ENCODE data around the gene ZMIZ1. TPM values are rescaled to one million over a fixed set of nuclear protein-coding genes. Genes with fewer than 3 reads are reported as not detected.

ZMIZ1 gene
- total RNA-seq, 2 donors from 2014 or later = 32.9 to 82.6 TPM

GRCh38 chr10:79310200-79310865, 241.6 kb downstream of the ZMIZ1 start:
- no peak for ATAC-seq (replicated peaks)
- Mint-ChIP-seq H3K27ac (peak overlapping the region; percentile 74), H3K36me3 (ENCODE audit: low read depth) (peaks cover 63% of the 10 kb centered on the region)

GRCh38 chr10:79310911-79311573, 242.3 kb downstream of the ZMIZ1 start:
- H3K9me3 Mint-ChIP-seq = no peaks in the 10 kb centered on the region
- peak overlapping the region; percentile 20 for H3K4me3 Mint-ChIP-seq
- H3K27ac Mint-ChIP-seq = peak overlapping the region; percentile 74
- peak; percentile 26 for ATAC-seq (replicated peaks)
- peaks cover 10% of the 10 kb centered on the region for H3K4me1 Mint-ChIP-seq
- H3K36me3 Mint-ChIP-seq (ENCODE audit: low read depth) = peaks cover 62% of the 10 kb centered on the region
- no peaks in the 10 kb centered on the region for H3K27me3 Mint-ChIP-seq

More at GRCh38 chr10:79310200-79310865, 241.6 kb downstream of the ZMIZ1 start:
- Mint-ChIP-seq H3K4me3 (peak overlapping the region; percentile 20), H3K27me3 (no peaks in the 10 kb centered on the region), H3K9me3 (no peaks in the 10 kb centered on the region), H3K4me1 (peaks cover 5% of the 10 kb centered on the region)

- Mint-ChIP-seq H3K4me3 (no peak overlapping the region), H3K27ac (no peak overlapping the region)
These were observed 243.0 kb downstream of the ZMIZ1 start for GRCh38 chr10:79311581-79312407.

GRCh38 chr10:79312601-79313187, 243.9 kb downstream of the ZMIZ1 start:
- H3K4me3 Mint-ChIP-seq = no peak overlapping the region
- no peaks in the 10 kb centered on the region for H3K27me3 Mint-ChIP-seq
- no peak for ATAC-seq (replicated peaks)
- no peaks in the 10 kb centered on the region for H3K9me3 Mint-ChIP-seq
- H3K27ac Mint-ChIP-seq = peak overlapping the region; percentile 64
- H3K4me1 Mint-ChIP-seq = peaks cover 22% of the 10 kb centered on the region
- H3K36me3 Mint-ChIP-seq (ENCODE audit: low read depth) = peaks cover 51% of the 10 kb centered on the region

More at GRCh38 chr10:79311581-79312407, 243.0 kb downstream of the ZMIZ1 start:
- no peaks in the 10 kb centered on the region for H3K9me3 Mint-ChIP-seq
- peaks cover 55% of the 10 kb centered on the region for H3K36me3 Mint-ChIP-seq (ENCODE audit: low read depth)
- no peaks in the 10 kb centered on the region for H3K27me3 Mint-ChIP-seq
- H3K4me1 Mint-ChIP-seq = peaks cover 14% of the 10 kb centered on the region
- no peak for ATAC-seq (replicated peaks)

GRCh38 chr10:79313320-79313719, 244.6 kb downstream of the ZMIZ1 start:
- Mint-ChIP-seq H3K36me3 (ENCODE audit: low read depth) (peaks cover 51% of the 10 kb centered on the region), H3K27ac (peak overlapping the region; percentile 64), H3K4me1 (peaks cover 25% of the 10 kb centered on the region), H3K27me3 (no peaks in the 10 kb centered on the region), H3K9me3 (no peaks in the 10 kb centered on the region), H3K4me3 (no peak overlapping the region)
- no peak for ATAC-seq (replicated peaks)

GRCh38 chr10:79313911-79314439, 245.2 kb downstream of the ZMIZ1 start:
- Mint-ChIP-seq H3K4me1 (peaks cover 32% of the 10 kb centered on the region), H3K36me3 (ENCODE audit: low read depth) (peaks cover 49% of the 10 kb centered on the region), H3K27me3 (no peaks in the 10 kb centered on the region), H3K27ac (peak overlapping the region; percentile 74), H3K9me3 (peaks cover 4% of the 10 kb centered on the region), H3K4me3 (no peak overlapping the region)
- no peak for ATAC-seq (replicated peaks)

- H3K4me3 Mint-ChIP-seq = no peak overlapping the region
- H3K27ac Mint-ChIP-seq = peak overlapping the region; percentile 74
- peaks cover 5% of the 10 kb centered on the region for H3K9me3 Mint-ChIP-seq
- peaks cover 42% of the 10 kb centered on the region for H3K36me3 Mint-ChIP-seq (ENCODE audit: low read depth)
- ATAC-seq (replicated peaks) = no peak
- no peaks in the 10 kb centered on the region for H3K27me3 Mint-ChIP-seq
- H3K4me1 Mint-ChIP-seq = peaks cover 42% of the 10 kb centered on the region
These were observed 246.2 kb downstream of the ZMIZ1 start for GRCh38 chr10:79314761-79315601.

GRCh38 chr10:79315602-79315920, 246.8 kb downstream of the ZMIZ1 start:
- Mint-ChIP-seq H3K27ac (peak overlapping the region; percentile 63), H3K9me3 (peaks cover 5% of the 10 kb centered on the region), H3K4me1 (peaks cover 46% of the 10 kb centered on the region), H3K27me3 (no peaks in the 10 kb centered on the region), H3K4me3 (no peak overlapping the region), H3K36me3 (ENCODE audit: low read depth) (peaks cover 39% of the 10 kb centered on the region)
- no peak for ATAC-seq (replicated peaks)

- Mint-ChIP-seq H3K27ac (peak overlapping the region; percentile 93), H3K27me3 (no peaks in the 10 kb centered on the region), H3K36me3 (ENCODE audit: low read depth) (peaks cover 35% of the 10 kb centered on the region), H3K9me3 (peaks cover 5% of the 10 kb centered on the region), H3K4me1 (peaks cover 54% of the 10 kb centered on the region), H3K4me3 (peak overlapping the region; percentile 73)
- peak; percentile 44 for ATAC-seq (replicated peaks)
These were observed 248.1 kb downstream of the ZMIZ1 start for GRCh38 chr10:79316671-79317431.

- Mint-ChIP-seq H3K4me1 (peaks cover 64% of the 10 kb centered on the region), H3K27ac (peak overlapping the region; percentile 93), H3K27me3 (no peaks in the 10 kb centered on the region), H3K9me3 (peaks cover 5% of the 10 kb centered on the region), H3K36me3 (ENCODE audit: low read depth) (peaks cover 23% of the 10 kb centered on the region), H3K4me3 (peak overlapping the region; percentile 73)
- ATAC-seq (replicated peaks) = no peak
These were observed 249.6 kb downstream of the ZMIZ1 start for GRCh38 chr10:79318369-79318768.

GRCh38 chr10:79319115-79319771, 250.5 kb downstream of the ZMIZ1 start:
- ATAC-seq (replicated peaks) = no peak
- peaks cover 67% of the 10 kb centered on the region for H3K4me1 Mint-ChIP-seq
- peak overlapping the region; percentile 73 for H3K4me3 Mint-ChIP-seq
- H3K27ac Mint-ChIP-seq = peak overlapping the region; percentile 93
- H3K9me3 Mint-ChIP-seq = peaks cover 5% of the 10 kb centered on the region
- no peaks in the 10 kb centered on the region for H3K27me3 Mint-ChIP-seq
- H3K36me3 Mint-ChIP-seq (ENCODE audit: low read depth) = peaks cover 22% of the 10 kb centered on the region

- Mint-ChIP-seq H3K36me3 (ENCODE audit: low read depth) (peaks cover 22% of the 10 kb centered on the region), H3K27me3 (no peaks in the 10 kb centered on the region), H3K4me3 (peak overlapping the region; percentile 3), H3K4me1 (peaks cover 67% of the 10 kb centered on the region), H3K9me3 (peaks cover 5% of the 10 kb centered on the region), H3K27ac (peak overlapping the region; percentile 29)
- no peak for ATAC-seq (replicated peaks)
These were observed 251.6 kb downstream of the ZMIZ1 start for GRCh38 chr10:79320316-79320715.
